IPS-11a (cell line): ENCODE measurements around the gene TMEM106C.

Source experiments
- H3K4me3 ChIP-seq: one replicate; pipeline ENCODE4 v1.5.1; 2013; ENCODE audit warnings: low read depth, low read length, control low read depth

Gene TMEM106C

GRCh38 chr12:47992776-47993175 is 29.4 kb downstream of the TMEM106C start:
- no peak overlapping the region for H3K4me3 ChIP-seq

DNA sequence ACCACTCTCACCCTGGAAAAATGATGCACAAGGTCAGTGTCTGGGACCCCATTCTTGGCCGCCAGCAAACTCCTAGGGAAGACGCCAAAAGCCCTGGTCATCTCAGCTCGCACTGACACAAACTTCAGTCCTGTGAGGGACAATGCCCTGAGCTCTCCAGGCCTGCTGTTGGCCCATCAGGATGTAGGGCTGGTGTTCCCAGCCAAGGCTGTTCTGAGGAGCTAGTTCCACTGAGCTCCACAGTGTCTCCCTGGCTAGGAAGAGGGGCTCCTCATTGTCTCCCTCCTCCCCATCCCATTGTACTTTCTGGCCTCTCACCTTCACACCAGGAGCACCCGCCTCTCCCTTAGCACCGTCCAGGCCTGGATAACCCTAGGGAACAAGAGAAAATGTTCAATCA is 30.1 kb downstream of the TMEM106C start:
- no peak overlapping the region for H3K4me3 ChIP-seq

DNA sequence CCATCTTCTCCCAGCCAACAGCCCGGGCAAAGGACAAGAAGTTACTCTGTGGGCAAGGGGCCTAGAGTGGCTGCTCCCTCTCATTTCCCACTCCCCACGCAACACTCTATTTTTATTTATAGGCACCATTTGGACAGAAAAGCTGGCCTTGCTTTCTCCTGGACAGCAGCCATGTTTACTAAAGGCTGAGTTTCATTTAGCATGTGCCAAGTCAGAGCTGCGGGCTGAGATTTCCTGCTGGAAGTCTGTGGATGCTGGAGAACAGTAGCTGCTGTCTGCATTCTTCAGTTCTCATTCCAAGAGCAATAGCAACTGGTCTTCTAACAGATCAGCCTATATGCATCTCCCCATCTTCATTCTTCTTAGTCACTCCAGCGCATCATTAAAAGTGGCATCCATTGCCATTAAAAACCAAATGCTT is 32.6 kb downstream of the TMEM106C start:
- no peak overlapping the region for H3K4me3 ChIP-seq

- H3K4me3 ChIP-seq, result no peak overlapping the region
These were observed 33.9 kb downstream of the TMEM106C start for GRCh38 chr12:47997321-47997720.

DNA sequence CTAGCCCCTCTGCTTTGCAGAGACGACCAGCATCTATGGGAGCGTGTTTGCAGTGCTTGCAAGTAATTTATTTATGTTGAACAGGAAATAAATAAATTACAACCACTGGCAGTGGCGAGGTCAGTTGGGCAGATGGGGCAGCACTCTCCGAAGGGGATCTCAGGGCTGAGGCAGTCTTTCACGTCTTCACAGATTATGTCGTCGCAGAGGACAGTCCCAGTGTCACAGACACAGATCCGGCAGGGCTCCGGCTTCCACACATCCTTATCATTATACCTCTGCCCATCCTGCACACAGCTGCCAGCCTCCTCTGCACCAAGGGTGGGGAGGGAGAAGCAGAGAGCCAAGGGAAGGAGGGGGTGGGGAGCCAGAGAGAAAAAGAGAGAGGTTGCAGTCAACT is 36.4 kb downstream of the TMEM106C start:
- no peak overlapping the region for H3K4me3 ChIP-seq

DNA sequence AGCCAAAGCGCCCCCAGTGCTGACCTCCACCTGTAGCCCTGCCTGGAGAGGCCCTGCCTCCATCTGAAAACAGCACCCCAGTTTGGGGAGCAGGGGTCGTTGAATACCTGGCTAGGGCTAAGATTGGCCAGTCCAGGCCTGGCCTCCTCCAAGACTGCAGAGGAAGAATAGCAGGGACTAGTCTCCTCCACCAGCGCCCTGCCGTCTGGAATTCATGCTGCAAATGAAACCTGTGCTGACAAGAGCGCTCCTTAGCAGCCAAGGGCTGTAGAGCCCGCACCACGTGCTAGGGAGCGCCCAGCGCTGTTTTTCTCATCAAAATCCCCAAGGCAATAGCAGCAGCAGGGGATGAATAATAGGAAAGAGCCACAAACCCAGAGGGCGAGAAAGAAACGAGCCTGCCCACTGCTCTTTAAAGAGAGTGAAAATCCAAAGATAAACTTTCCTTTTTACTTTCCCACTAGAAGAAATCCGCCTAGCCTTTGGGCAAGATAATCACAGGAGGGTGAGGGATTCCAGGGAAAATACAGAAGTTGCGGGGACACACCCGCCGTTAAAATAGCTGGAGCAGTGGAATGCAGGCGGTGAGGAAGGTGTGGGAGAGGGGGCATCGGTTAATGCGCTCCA is 37.6 kb downstream of the TMEM106C start:
- H3K4me3 ChIP-seq, result peak overlapping the region; percentile 17

GRCh38 chr12:48001505-48002413 is 38.4 kb downstream of the TMEM106C start:
- peak overlapping the region; percentile 17 for H3K4me3 ChIP-seq

GRCh38 chr12:48002414-48002730 is 39.0 kb downstream of the TMEM106C start:
- no peak overlapping the region for H3K4me3 ChIP-seq

GRCh38 chr12:48002773-48003218 is 39.4 kb downstream of the TMEM106C start:
- H3K4me3 ChIP-seq, result no peak overlapping the region

DNA sequence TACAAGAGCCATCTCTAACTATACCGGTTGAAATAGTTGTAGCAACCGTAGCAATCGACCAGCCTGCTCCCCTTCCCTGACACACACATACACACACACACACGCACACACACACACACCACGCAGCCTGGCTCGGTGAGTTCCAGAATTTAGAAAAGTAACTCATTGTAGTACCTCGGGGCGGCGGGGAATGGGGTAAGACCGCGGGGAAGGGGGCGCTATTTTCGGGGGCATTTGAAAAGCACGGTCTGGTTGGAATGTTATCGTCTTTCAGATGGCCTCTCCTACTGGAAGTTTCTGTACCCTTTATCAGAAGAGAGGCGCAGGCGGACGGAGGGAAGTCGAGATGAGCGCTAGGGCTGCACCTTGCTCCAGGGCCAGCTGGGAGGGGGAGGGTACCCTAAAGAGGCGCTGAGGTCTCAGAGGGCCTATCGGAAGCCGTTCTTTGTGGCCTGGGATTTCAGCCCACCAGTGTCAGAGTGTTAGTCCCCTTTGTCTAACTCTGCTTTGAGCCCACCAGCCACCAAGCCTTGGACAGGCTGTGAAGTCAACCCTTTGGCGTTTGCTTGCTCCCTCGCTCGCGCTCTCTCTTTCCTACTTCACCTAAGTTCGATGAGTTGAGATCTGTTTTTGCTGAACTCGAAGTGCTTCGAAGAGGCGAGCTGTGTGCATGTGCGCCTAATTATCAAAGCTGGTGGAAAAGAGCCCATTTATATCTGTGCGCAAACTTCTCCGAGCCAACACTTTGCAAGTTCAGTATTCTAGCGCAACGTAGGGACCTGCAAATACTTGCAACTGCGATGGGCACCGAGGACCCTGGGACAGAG is 40.0 kb downstream of the TMEM106C start:
- no peak overlapping the region for H3K4me3 ChIP-seq

DNA sequence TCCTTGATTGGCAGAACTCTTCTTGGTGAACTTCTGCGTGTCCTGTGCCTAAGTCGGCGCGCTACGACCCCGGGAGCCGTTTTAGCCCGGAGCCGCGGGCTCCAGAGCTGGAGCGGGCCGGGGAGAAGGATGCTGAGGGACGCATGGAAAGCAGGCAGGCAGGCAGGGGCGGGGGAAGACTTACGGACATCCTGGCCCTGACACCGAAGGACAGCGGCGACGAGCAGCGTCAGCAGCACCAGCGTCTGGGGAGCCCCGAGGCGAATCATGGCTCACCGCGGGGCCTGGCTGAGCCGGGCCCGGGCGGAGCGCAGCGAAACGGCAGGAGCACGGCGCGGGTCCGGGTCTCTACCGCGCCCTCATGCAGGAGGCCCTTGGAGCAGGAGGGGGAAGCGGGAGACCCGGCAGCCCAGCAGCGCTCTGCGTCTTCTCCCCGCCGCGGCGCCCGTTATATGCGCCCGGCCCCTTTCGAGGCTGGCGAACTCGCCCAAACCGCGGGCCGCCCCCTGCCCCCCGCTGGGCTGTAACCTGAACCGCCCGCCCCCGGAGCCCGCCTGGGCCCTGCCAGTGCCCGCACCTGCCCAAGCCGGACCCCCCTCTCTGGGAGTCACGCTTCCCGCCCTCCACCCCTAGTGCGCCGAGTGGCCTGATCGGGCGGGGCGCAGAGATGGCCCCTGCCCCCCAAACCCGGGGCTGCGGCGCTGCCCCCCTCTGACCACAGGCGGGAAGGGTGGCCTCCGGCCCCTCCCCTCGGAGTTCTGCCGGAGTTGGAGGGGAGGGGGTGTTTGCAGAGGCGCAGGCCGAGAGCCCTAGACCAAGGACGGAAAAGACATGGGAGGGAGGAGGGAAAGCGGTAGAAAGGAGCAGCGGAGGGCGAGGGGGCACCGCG is 40.9 kb downstream of the TMEM106C start, which contains the start of gene COL2A1:
Gene COL2A1, minus strand, starts transcription at position 424 of the 889 bp plus-strand sequence. Its CDS starts 155 bp downstream, at position 269.
- H3K4me3 ChIP-seq, result peak within 1 kb of the TSS; percentile 30

- peak overlapping the region; percentile 30 for H3K4me3 ChIP-seq
These were observed 41.8 kb downstream of the TMEM106C start for GRCh38 chr12:48005001-48005749.

- no peak overlapping the region for H3K4me3 ChIP-seq
These were observed 42.3 kb downstream of the TMEM106C start for GRCh38 chr12:48005750-48006021.

GRCh38 chr12:48007206-48007605 is 43.8 kb downstream of the TMEM106C start:
- H3K4me3 ChIP-seq, result no peak overlapping the region

GRCh38 chr12:48008349-48008748 is 45.0 kb downstream of the TMEM106C start:
- no peak overlapping the region for H3K4me3 ChIP-seq

GRCh38 chr12:48008950-48009349 is 45.6 kb downstream of the TMEM106C start:
- no peak overlapping the region for H3K4me3 ChIP-seq

GRCh38 chr12:48009471-48009870 is 46.1 kb downstream of the TMEM106C start:
- H3K4me3 ChIP-seq, result no peak overlapping the region

DNA sequence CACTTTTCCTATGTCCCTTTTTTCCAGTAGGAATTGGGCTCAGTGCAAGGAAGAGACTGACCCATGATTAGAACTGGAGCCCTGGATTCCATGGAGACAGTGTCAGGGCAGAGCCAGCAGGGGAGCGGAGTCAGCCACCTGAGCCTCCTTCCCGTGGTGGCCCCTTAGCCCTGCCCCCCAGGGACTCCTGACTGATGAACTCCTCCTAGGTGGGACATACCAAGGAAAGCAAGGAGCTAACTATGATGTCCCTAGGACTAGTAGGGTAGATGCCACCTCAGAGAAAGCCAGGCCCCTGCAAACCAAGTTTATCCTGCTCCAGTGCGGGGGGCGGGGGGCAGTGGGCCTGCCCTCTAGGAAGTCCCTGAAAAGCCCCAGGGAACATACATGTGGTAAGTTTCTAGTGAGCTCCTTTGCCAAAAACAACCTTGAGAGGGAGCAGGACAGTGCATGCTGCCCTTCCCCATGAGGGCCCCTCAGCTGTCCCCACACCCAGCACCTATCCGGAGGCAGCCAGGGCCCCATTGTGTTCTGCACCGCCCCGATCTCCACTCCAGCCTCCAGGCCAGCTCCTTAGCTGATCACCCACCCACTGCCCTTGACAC is 47.1 kb downstream of the TMEM106C start:
- no peak overlapping the region for H3K4me3 ChIP-seq

DNA sequence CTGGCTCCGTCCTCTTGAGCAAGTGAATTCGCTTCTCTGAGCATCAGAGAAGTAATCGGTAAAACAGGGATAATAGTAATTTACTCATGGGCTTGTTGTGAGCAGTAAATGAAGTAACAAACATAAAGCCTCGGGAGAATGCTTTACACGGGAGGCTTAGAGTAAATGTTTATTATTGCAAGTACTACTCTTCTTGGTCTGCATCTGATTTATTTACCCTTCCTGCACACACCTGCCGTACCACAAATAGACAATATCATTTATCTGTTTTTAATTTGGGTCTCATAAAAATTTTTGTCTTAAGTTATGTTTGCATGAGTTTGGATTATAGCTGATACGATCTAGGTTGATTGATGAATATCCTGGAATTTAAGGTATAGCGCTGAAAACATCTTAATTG is 48.7 kb downstream of the TMEM106C start:
- H3K4me3 ChIP-seq, result no peak overlapping the region
